Amygdala (tissue), 56 donors: ENCODE results near the gene PICALM.

Source experiments
- DNase-seq, 56 donors: peaks; one replicate each; lab custom pipeline; 2025; lab: John Stamatoyannopoulos, UW

The PICALM gene

DNA sequence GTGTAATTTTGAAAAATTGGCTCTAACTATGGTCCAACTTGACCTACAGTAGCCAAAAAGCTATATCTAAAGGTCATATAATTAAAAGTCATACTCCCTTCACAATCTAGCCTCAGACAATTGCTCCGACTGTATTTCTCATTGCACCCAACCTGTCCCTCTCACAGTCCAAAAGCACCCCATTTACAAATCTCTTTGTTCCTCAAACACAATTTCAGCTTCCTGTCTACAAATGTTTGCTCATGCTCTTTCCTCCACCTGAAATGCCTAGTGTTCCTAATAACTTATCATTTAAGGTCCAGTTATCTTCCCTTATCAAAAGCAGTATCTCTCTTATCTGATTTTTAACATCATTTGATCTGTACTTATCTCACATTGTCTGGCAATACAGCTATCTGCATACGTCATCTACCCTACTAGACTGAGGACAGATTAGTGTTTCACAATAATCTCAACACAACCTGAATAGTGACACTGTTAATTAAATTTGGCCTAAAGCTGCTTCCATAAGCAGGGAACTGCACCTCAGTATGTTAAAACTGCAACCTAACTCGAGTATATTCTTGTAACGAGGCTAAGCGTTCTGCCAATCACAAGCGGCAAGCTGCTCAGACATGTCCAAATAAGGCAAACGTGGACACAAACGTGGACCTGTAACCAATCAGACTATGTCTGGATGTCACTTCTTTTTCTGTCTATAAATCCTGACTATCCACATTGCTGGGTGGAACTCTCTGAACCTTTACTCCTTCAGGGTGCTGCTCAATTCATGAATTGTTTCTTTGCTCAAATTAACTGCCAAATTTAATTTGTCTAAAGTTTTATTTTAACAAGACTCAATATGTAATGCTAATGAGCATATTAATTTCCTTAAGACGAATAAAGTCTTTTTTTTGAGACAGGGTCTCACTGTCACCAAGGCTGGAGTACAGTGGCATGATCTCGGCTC lies 15.9 kb downstream of the PICALM start:
- DNase-seq = no peak

- DNase-seq = no peak
Measured at GRCh38 chr11:86050196-86050709, 18.6 kb downstream of the PICALM start.

DNA sequence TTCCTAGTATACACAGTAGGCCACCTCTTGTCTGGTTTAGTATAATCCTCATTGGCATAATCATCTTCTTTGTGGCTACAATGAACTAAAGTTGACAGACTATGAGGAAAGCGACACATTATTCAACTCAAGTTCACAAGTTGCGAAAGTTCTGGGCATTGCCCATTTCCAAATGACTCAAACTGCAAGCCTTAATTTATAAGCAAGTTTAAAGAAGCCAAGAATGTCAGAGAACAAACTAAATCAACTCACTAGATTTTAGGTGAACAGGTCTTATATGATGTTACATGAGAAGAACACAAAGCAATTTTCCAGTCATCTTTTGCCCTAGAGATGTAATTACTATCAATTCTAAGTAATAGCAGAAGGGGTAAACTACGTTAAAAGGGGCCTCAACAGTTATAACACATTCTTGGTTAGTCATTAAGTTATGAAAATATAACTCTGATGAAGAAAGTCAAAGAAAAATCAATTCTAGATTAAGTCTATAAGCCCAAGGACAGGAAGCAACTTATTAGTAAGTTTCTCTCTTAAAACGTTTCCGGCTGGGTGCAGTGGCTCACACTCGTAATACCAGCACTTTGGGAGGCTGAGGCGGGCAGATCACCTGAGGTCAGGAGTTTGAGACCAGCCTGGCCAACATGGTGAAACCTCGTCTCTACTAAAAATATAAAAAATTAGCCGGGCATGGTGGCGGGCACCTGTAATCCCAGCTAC lies 21.5 kb downstream of the PICALM start:
- no peak for DNase-seq

DNA sequence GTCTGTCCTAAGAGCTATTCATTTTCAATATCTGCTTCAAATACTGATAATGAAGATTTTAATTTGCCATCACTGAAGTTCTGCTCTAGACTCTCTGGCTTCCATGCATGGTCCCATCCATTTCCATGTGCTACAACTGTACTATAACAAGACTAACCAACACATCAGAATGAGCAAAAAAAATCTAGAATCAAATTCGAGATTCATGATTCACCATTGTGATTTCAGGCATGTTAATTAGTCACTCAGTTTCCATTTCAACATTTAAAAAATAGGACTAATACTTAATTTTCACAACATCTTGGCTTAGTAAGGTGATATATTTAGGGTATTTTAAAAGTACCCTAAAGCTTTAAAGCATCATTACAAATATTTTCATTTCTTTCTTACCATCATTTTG lies 22.8 kb downstream of the PICALM start:
- DNase-seq = no peak

- DNase-seq = peak in 10 of 56 donors; percentile 4 to 38 (median 14)
Measured at GRCh38 chr11:86043765-86044503, 24.9 kb downstream of the PICALM start.

DNA sequence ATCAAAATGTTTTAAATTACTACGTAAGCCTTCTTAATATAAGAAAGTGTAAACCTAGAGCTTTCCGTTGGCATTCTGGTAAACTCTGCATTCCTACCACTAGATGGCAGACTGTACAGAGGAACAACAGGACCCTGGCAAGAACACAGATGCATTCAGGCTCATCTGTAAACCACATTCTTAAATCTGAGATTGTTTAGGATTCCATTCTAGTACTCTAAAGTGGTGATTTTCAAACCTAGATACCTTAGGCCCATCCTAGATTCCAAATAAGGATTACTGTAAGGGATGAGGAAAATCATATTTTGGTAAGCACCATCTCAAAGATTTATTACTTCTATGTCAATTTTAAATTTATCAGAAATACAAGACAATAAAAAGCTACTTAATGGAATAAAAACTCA lies 26.9 kb downstream of the PICALM start:
- peak in 26 of 56 donors; percentile 3 to 80 (median 24) for DNase-seq

- DNase-seq = no peak
Measured at GRCh38 chr11:86040919-86041850, 27.7 kb downstream of the PICALM start.

GRCh38 chr11:86039094-86039493 lies 29.8 kb downstream of the PICALM start:
- no peak for DNase-seq

- no peak for DNase-seq
Measured at GRCh38 chr11:86037743-86038142, 31.1 kb downstream of the PICALM start.

DNA sequence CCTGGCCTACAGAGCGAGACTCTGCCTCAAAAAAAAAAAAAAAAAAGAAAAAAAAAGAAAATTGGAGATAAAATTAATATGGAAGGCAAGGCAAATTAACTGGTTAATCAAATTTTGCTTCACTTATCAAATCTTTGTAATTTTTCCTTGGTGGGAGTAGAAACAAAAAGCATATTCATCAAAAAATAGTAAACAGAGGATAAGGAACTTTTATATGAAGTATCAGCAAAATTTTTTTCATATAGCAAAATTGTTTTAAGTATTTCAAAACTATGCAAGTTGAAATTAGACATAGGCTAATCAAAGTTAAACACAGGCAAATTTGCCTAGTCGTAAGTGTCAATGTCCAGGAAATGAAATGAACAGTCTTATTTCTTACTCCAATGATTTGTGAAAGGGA lies 33.0 kb downstream of the PICALM start:
- no peak for DNase-seq

DNA sequence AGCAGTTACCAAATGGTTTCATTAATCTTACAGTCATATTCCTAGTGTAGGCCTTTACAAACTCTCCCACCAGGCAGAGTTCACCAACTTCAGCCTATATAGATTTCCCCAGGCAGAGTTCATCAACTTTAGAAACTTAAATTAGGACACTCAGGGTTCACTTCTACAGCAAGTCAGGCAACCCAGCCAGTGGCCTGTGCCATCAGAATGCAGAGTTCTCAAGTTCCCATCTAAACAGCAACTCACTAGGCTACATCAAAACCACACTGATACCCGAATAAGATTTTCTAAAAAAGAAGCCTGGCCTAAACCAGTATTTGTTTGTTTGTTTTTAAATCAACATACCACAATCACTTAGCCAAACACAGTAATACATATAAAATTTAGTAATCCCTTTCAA lies 33.7 kb downstream of the PICALM start:
- DNase-seq = no peak

GRCh38 chr11:86034710-86035109 lies 34.2 kb downstream of the PICALM start:
- DNase-seq = no peak

DNA sequence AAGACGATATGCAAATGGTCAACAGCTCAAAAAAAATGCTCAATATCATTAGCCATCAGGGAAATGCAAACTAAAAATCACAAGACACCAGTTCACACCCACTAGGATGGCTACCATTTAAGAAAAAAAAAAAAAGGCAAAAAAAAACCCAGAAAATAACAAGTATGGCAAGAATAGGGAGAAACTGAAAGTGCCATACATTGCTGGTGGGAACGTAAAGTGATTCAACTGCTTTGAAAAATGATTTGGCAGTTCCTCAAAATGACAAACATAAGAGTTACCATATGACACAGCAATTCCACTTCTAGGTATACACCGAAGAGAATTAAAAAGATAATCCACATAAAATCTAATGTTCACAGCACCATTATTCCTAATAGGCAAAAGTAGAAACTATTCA lies 47.5 kb downstream of the PICALM start:
- no peak for DNase-seq

DNA sequence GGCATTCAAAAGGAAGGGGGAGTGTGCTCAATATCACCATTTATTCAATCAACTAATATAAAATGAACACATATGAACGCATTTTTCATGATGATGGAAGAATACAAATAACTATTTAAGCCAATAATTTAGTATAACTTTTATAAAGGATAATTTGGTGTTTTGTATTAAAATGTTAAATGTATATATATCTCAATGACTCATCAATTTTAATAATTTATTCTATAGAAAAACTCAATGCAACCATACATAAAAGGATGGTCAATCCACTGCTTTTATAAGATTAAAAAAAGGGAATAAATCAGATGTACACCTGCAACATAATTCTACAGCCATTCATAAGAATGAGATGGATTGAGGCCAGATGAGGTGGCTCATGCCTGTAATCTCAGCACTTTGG lies 50.6 kb downstream of the PICALM start:
- DNase-seq = no peak

DNA sequence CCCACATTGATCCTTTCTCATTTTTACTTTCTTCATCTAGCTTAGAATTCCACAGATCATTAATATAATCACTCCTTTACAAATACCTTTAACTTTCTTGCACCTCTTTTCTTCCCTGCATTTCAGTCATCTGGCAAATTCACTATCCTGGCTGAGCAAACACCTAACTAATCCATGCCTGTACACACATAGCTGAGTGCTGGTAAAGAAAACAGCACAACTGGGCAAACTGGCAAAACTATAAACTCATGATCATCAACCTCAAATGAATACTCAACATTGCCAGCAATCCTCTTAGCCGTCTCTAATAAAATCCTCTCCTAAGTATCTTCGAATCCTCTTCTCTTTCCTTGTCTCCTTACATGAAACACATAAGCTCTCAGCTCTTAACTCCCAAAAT lies 52.4 kb downstream of the PICALM start:
- no peak for DNase-seq

DNA sequence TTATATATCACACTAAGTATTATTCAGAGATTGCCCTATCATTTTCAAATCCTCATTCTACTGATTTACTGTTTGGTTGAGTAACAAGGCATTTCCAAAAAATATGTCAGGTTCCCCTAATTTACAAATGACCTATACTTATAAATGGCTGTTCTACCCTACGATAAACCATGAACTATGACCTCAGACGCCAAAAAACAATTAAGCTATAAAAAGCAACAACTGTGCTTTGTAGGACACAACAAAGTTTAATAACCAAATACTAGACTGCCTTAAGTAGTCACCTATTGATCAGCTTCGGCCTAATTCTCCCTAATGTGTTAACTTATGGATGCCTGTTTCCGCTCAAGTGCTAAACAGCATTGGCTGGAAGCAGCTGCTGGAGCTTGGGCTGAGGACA lies 53.2 kb downstream of the PICALM start:
- no peak for DNase-seq

- no peak for DNase-seq
Measured at GRCh38 chr11:86014221-86014620, 54.7 kb downstream of the PICALM start.

DNA sequence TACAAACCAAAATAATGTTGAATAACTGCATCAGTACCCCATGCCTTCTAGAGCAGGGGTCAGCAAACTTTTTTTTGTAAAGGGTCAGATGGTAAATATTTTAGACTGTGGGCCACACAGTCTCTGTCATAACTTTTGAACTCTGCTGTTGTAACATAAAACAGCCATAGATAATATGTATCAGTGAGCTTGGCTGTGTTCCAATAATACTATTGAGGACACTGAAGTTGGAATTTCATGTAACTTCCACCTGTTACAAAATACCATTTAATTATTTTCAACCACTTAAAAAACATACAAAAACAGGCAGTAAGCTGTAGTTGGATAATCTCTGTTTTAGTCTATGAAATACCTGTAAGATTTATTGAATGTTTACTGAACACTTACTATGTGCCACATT lies 55.2 kb downstream of the PICALM start:
- DNase-seq = no peak

DNA sequence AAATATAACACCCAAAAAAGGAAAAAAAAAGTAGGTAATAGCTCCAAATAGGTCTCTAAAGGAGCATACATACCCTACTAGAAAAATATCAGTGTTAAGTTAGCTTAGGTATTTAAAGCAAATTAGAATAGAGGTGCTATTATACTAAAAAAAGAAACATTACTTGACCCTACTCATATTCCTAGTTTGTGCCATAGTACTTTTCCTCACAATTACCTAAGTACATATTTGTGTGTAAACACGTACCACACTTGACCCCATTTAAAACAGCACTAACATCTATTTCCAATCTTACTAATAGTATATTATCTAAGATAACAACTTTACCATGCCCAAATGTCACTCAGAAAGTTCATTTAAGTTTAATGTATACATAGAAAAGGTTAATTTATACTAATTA lies 57.7 kb downstream of the PICALM start:
- DNase-seq = no peak

DNA sequence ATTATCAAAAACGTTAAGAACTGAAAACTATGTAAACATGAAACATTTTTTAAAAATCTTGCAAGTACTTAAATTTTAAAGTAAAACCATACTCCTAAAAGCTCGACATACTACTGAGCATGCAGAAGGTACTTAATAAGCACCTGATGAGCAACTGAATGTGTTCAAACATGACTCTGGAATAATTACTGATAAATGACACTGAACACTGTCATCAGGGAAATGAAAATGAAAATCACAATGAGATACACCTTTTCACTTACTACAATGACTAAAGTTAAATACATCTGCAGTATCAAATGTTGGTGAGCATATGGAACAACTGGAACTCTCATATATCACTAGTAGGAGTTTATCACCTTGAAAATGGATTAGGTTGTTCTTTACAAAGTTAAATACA lies 65.2 kb downstream of the PICALM start:
- no peak for DNase-seq
